Measurements from ENCODE around the gene SLC39A11.

GRCh38 chr17:72878975-72879660 lies 213.4 kb downstream of the SLC39A11 start:
- TF ChIP-seq, protein P1, sequence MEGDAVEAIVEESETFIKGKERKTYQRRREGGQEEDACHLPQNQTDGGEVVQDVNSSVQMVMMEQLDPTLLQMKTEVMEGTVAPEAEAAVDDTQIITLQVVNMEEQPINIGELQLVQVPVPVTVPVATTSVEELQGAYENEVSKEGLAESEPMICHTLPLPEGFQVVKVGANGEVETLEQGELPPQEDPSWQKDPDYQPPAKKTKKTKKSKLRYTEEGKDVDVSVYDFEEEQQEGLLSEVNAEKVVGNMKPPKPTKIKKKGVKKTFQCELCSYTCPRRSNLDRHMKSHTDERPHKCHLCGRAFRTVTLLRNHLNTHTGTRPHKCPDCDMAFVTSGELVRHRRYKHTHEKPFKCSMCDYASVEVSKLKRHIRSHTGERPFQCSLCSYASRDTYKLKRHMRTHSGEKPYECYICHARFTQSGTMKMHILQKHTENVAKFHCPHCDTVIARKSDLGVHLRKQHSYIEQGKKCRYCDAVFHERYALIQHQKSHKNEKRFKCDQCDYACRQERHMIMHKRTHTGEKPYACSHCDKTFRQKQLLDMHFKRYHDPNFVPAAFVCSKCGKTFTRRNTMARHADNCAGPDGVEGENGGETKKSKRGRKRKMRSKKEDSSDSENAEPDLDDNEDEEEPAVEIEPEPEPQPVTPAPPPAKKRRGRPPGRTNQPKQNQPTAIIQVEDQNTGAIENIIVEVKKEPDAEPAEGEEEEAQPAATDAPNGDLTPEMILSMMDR (IDR thresholded peaks at IDR 0.05; ENCODE audit: low read depth, low read length): no peak
- TF ChIP-seq EZH2phosphoT487 (IDR thresholded peaks at IDR 0.05; ENCODE audit: low read depth): no peak

All from OCI-LY3 (cell line).